ENCODE measurements around the gene DAPL1. TPM values are rescaled to one million over a fixed set of nuclear protein-coding genes. Genes with fewer than 3 reads are reported as not detected.

The DAPL1 gene
- total RNA-seq, 1 experiment from 2014 or later: not detected

GRCh38 chr2:158772306-158773078 lies 22.6 kb upstream of the DAPL1 start (continued):
- no peak for TF ChIP-seq NR3C1 (CRISPR knock-in tag; conservative IDR thresholded peaks at IDR 0.05; ENCODE audit: low read depth)
- no peak for TF ChIP-seq ZNF263 (CRISPR knock-in tag; IDR thresholded peaks at IDR 0.05; ENCODE audit: low read depth)
- TF ChIP-seq TP53 (CRISPR knock-in tag; IDR thresholded peaks at IDR 0.05): no peak
- TF ChIP-seq EMX1 (CRISPR knock-in tag; IDR thresholded peaks at IDR 0.05): no peak
- no peak for TF ChIP-seq CTCF (IDR thresholded peaks at IDR 0.05)
- no peak for TF ChIP-seq AR (CRISPR knock-in tag; IDR thresholded peaks at IDR 0.05)
- TF ChIP-seq ZNF121 (CRISPR knock-in tag; IDR thresholded peaks at IDR 0.05): no peak
- no peak for TF ChIP-seq ZNF423 (CRISPR knock-in tag; IDR thresholded peaks at IDR 0.05)
- TF ChIP-seq E2F1 (CRISPR knock-in tag; IDR thresholded peaks at IDR 0.05): no peak

GRCh38 chr2:158773121-158773520 lies 22.0 kb upstream of the DAPL1 start:
- H3K4me3 Mint-ChIP-seq: no peak overlapping the region
- ChIA-PET CTCF (no interaction called here), POLR2A (no interaction called here)
- peaks cover 34% of the 10 kb centered on the region for H3K4me1 Mint-ChIP-seq
- H3K36me3 Mint-ChIP-seq: no peaks in the 10 kb centered on the region
- H3K9me3 Mint-ChIP-seq: 0 out of 2 replicates have a peak, but pooled peaks cover 3% of the 10 kb centered on the region
- no peak overlapping the region for H3K27ac Mint-ChIP-seq
- H3K27me3 Mint-ChIP-seq (ENCODE audit: low read depth): no peaks in the 10 kb centered on the region; the same call in 1 of the 2 replicates
- peak; percentile 41; the same call in 1 of the 2 replicates for ATAC-seq
- no peak for DNase-seq (ENCODE audit: low spot score)
- TF ChIP-seq MLX (CRISPR knock-in tag; IDR thresholded peaks at IDR 0.05): no peak
- no peak for TF ChIP-seq ATF6 (CRISPR knock-in tag; IDR thresholded peaks at IDR 0.05)
- no peak for TF ChIP-seq CDX4 (CRISPR knock-in tag; IDR thresholded peaks at IDR 0.05; ENCODE audit: borderline replicate concordance)
- TF ChIP-seq OVOL2 (CRISPR knock-in tag; IDR thresholded peaks at IDR 0.05; ENCODE audit: borderline replicate concordance): no peak
- no peak for TF ChIP-seq ERG (CRISPR knock-in tag; IDR thresholded peaks at IDR 0.05)
- TF ChIP-seq ZSCAN18 (CRISPR knock-in tag; IDR thresholded peaks at IDR 0.05): no peak
- no peak for TF ChIP-seq IRF1 (CRISPR knock-in tag; IDR thresholded peaks at IDR 0.05)
- TF ChIP-seq MAX (CRISPR knock-in tag; IDR thresholded peaks at IDR 0.05): no peak
- no peak for TF ChIP-seq JAZF1 (CRISPR knock-in tag; IDR thresholded peaks at IDR 0.05)
